GM19193 (cell line): Measurements from ENCODE around the gene SLC38A11.

Source experiments
- POLR2A ChIP-seq: IDR thresholded peaks from 4 replicates; pipeline ENCODE4 v1.6.1; 2011; ENCODE audit not compliant: insufficient read depth, insufficient read length; ENCODE audit errors: extremely low read depth

The SLC38A11 gene

DNA sequence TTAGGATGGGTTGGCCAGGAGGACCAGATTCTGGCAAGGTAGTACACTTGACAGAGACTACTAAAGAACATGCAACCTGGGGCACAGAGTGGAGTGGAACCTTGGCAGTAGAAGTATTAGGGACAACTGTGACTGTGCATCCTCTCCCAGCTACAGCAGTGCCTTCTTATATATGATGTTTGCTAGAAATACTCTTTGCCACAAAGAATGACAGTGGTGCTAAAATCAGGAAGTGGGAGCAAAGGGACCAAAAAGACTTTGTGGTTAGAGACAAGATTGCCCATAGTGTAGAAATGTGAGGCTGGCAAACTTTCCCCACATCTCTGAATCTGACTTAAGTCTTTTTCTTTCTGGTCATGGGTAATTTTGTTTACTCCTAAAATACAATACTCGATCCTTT lies 9.4 kb upstream of the SLC38A11 start:
- TF ChIP-seq POLR2A = no peak

DNA sequence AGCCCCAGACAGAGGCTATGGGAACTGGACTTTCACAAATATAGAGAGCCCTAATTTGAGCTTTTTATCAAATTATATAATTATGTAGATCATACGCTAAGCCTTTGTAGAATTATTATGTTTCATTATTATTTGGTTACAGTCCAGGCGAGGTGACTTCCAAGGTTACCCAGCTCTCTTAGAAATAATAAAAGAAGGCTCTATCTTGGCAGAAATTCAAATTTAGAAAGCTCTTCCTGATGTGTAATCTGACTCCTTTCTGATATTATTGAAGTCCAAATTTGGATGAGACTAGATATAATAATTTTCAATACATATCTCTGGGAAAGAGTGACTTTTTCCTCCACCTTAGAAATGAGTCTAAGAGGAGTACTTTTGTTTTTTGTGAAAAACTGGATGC lies 4.8 kb upstream of the SLC38A11 start:
- TF ChIP-seq POLR2A = no peak

GRCh38 chr2:164954186-164954585 lies 1.1 kb downstream of the SLC38A11 start:
- no peak for TF ChIP-seq POLR2A

DNA sequence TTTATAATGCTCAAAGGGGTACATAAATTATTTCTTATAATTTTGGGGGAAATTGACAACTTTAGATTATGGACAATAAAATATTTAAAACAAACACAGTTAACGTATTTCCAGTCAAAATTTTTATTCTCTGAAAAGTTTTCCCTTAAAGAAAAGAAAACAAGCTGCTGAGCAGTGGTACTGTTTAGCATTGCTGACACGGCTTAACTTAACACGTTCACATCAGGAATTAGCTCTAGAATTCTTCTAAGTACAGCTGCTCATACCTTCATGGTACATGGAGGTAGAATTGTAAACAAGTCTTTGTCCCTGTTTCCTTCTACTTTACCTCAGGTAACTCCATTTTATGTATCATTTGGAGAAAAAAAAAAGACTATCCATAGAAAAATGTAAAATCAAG lies 2.0 kb downstream of the SLC38A11 start:
- no peak for TF ChIP-seq POLR2A

DNA sequence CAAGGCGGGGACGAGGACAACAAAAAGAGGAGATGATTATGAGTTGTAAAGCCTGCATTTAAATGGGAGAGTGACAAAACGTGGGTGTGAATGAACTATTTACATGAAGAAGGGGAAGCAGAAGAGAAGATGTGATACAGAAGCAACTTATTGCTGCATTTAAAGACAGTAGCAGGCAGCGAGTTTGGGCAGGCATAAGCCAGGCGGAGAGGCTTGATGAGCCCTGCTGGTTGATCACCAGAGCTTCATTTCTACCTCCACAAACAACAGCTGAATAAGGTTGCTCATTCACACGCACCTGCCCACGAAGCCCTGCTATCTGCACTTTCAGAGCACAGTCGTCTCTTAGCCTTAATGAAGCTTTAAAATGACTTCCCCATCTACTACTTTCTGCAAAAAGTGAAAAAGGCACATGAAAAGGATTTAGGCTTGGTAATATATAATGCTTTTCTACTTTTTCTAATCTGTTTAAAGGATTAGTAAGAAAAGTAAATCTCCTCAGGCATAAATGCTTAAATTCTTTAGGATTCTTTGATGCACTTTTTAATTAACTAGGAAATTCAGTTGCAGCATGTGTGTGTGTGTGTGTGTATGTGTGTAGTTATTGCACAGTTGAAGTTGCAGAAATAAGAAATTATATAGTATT lies 3.1 kb downstream of the SLC38A11 start:
- TF ChIP-seq POLR2A = no peak

GRCh38 chr2:164948540-164948939 lies 6.8 kb downstream of the SLC38A11 start:
- no peak for TF ChIP-seq POLR2A

GRCh38 chr2:164947281-164947680 lies 8.0 kb downstream of the SLC38A11 start:
- no peak for TF ChIP-seq POLR2A

GRCh38 chr2:164943289-164943688 lies 12.0 kb downstream of the SLC38A11 start:
- TF ChIP-seq POLR2A = no peak

GRCh38 chr2:164937864-164938401 lies 17.4 kb downstream of the SLC38A11 start:
- TF ChIP-seq POLR2A = no peak

DNA sequence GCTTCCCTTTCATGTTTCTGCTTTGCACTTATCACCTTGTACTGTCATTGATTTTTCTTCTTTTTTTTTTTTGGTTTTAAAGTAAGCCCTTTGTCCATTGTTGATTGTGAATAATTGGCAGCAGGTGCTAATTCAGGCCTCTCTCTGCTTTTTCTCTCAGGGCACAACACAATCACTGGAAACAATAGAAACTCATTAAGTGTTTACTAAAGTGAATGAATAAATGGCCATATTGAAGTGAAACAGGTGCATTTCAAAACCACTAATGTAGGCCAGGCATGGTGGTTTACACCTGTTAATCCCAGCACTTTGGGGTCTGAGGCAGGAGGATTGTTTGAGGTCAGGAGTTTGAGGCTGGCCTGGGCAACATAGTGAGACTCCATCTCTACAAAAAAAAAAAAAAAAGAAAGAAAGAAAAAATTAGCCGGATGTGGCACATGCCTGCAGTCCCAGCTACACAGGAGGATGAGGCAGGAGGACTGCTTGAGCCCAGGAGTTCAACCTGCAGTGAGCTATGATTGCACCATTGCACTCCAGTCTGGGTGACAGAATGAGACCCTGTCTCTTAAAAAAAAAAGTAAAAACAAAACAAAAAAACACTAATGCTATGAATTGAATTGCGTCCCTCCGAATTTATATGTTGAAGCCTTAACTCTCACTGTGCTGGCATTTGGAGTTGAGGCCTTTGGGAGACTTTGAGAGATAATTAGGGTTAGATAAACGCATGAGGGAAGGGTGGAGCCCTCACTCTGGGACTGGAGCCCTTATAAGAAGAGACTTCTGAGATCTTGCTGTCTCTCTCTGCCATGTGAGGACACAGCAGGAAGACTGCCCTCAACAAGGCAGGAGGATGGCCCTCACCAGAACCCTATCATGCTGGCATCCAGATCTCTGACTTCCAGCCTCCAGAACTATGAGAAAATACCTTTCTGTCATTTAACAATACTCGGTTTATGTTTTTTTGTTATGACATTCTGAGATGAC lies 19.9 kb downstream of the SLC38A11 start:
- TF ChIP-seq POLR2A = no peak

DNA sequence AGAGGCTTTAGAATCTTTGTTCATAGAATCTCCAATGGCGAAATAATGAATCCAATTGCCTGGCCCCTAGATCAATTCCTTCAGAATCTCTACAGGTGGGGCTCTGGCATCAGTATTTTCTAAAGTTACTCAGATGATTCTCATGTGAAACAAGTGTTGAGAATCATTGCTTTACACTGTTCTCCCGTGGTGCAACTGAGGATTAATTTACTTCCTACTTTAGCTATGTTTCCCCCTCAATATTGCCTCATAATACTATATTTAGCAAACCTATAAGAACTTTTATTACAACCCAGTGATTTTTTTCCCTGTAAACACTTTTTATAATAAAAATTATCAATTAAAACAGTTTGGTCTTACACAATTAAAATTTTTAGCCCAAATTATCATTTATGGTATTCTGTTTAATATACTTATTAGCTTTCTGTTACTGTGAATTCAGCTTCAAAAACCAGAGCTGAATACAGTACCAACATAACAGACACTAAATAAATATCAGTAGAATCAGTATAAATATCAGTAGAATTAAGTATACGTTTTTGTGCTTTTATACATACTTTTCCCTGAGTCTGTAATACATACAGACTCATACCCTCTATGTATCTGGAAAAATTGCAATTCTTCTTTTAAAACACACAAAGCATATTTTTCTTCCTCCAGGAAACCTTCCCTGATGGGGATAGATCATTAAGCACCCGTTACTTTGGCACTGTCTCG lies 20.8 kb downstream of the SLC38A11 start:
- no peak for TF ChIP-seq POLR2A

DNA sequence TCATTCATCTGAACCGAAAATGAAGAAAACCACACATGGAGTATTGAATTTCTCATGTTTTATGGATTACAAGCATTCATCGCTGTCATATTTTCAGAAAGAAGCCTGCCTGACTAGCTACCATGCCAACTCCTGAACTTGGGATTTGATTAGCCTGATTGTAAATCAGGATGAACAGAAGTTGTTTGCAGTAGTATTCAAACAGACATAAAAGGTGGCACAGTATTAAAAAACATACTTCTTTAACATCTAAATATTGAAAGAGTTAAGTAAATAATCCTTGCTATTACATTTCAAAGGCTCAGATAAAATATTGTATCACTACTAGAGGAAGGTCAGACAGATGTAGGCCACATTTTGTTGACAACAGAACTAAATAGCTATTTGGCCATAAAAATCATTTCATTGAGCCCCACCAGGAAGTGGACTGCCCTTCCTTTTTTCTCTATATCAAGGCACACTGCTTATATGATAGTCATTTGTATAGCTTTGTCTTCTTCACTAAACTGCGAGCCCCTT lies 21.6 kb downstream of the SLC38A11 start:
- TF ChIP-seq POLR2A = no peak

DNA sequence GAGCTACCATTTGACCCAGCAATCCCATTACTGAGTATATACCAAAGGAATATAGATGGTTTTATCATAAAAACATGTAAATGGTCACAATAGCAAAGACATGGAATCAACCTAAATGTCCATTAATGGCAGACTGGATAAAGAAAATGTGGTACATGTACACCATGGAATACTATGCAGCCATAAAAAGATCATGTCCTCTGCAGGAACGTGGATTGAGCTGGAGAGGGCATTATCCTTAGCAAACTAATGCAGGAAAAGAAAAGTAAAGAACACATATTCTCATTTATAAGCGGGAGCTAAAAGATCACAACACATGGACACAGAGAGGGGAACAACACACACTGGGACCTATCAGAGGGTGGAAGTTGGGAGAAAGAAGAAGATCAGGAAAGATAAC lies 22.9 kb downstream of the SLC38A11 start:
- TF ChIP-seq POLR2A = no peak

DNA sequence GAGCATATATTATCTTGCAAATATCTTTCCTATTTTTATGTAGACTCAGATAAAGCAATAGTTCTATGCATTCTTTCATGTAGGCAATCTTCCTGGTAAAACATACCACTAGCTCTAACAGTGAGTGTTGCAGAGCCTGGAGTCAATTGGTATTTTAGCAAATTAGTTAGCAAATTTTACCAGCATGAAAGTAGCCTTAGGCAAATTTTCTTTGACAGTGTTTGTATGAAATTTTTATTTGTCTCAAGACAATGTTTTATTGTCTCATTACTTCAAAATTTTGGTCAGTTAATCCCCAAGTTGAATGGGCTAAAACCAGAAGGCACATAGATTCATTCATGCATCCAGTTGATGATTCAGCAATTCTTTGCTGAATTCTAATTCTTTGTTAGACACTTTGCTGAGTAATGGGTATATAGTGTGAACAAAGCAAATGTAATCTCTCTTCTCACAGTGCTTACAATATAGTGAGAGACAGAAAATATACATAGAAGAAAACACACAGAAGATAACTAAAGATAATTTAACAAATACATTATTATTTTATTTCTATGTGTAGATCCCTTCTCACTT lies 27.1 kb downstream of the SLC38A11 start:
- TF ChIP-seq POLR2A = no peak

DNA sequence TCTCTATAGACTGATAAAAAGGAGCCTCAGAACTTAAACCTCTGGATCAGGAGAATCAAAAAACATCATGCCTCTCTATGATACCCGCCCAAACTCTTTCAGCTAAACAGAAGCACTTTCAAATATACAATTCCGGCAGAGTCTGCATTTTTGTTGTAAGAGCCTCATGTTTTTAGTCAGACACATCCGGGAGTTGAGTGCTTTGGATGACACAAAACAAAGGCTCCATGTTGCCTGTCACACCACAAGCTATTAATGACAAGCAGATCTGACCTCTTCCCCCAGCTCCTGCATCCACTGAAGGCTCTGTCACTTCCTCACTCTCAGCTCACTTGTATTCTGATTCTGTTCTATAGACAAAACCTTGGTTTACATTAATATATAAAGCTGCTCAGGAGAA lies 33.2 kb downstream of the SLC38A11 start:
- no peak for TF ChIP-seq POLR2A

DNA sequence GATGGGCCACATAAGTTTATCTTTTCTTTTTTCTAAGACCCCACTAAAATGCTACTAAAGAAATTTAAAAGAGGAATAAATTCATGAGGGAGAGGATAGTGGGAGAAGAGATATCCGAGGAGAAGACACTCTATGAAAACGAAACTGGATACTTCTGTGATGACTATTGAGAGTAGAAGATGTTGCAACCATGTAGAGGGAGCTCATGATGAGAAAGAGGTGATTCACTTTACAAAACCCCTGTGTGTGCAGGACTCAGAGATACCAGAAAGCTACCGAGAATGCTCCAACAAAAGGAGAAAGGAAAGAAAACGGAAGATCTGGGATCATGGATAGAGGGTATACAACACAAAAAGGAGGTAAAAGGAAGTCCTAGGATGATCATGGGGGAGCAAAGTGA lies 34.9 kb downstream of the SLC38A11 start:
- TF ChIP-seq POLR2A = no peak
